ENCODE measurements around the gene SORCS2.

DNA sequence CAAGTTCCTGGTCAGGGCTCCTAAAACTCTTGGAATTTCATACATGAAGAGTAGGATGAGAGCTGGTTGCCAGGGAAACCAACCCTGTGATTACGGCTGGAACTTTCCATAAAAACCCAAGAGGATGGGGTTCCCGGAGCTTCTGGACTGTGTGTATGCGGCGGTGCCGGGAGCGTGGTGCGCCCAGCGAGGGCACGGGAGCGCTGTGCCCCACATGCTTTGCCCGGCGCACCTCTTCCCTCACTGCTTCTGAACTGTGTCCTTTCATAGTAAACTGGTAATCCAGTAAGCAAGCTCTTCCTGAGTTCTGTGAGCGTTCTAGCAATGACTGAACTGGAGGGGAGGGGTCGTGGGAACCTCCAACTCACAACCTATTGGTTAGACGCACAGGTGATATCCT is 594.7 kb downstream of the SORCS2 start:
- no peak for TF ChIP-seq EZH2 (IDR thresholded peaks at IDR 0.05; ENCODE audit: borderline replicate concordance, insufficient read depth, low read depth, low read length, poor library complexity, severe bottlenecking)
- TF ChIP-seq, protein P1, sequence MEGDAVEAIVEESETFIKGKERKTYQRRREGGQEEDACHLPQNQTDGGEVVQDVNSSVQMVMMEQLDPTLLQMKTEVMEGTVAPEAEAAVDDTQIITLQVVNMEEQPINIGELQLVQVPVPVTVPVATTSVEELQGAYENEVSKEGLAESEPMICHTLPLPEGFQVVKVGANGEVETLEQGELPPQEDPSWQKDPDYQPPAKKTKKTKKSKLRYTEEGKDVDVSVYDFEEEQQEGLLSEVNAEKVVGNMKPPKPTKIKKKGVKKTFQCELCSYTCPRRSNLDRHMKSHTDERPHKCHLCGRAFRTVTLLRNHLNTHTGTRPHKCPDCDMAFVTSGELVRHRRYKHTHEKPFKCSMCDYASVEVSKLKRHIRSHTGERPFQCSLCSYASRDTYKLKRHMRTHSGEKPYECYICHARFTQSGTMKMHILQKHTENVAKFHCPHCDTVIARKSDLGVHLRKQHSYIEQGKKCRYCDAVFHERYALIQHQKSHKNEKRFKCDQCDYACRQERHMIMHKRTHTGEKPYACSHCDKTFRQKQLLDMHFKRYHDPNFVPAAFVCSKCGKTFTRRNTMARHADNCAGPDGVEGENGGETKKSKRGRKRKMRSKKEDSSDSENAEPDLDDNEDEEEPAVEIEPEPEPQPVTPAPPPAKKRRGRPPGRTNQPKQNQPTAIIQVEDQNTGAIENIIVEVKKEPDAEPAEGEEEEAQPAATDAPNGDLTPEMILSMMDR (IDR thresholded peaks at IDR 0.05) = no peak
